Liver (tissue), 9 donors: ENCODE measurements around the gene FBN3. TPM values are rescaled to one million over a fixed set of nuclear protein-coding genes. Genes with fewer than 3 reads are reported as not detected.

ENCODE experiments used
- DNase-seq: peaks from one replicate; pipeline ENCODE4 v3.0.0-alpha.2; 2017; ENCODE audit warnings: low spot score
- H3K27ac ChIP-seq, 2 donors: one replicate each; pipeline ENCODE4 v1.7.0; 2013; ENCODE audit warnings: inconsistent platforms in 2 of 2, low read length in 2 of 2, control low read depth in 1 of 2, low read depth in 1 of 2, mild to moderate bottlenecking in 1 of 2
- H3K27me3 ChIP-seq, 4 donors: one replicate each; pipeline versions ENCODE4 v1.6.1 to v1.7.0; 2013; ENCODE audit warnings: low read length in 3 of 4, inconsistent platforms in 1 of 4, mild to moderate bottlenecking in 1 of 4, moderate library complexity in 1 of 4; ENCODE audit not compliant: control insufficient read depth in 4 of 4, insufficient read depth in 4 of 4
- H3K36me3 ChIP-seq, 4 donors: one replicate each; pipeline versions ENCODE4 v1.6.1 to v1.7.0; 2013; ENCODE audit warnings: low read length in 3 of 4, mild to moderate bottlenecking in 3 of 4, low read depth in 1 of 4, moderate library complexity in 1 of 4; ENCODE audit not compliant: control insufficient read depth in 4 of 4, insufficient read depth in 3 of 4
- H3K4me1 ChIP-seq, 4 donors: one replicate each; pipeline versions ENCODE4 v1.6.1 to v1.7.0; 2013; ENCODE audit warnings: low read length in 3 of 4, mild to moderate bottlenecking in 3 of 4, moderate library complexity in 1 of 4; ENCODE audit not compliant: control insufficient read depth in 4 of 4, insufficient read depth in 4 of 4
- H3K4me3 ChIP-seq, 3 donors: one replicate each; pipeline versions ENCODE4 v1.6.1 to v1.7.0; 2013; ENCODE audit warnings: low read length in 3 of 3, control low read depth in 1 of 3, low read depth in 1 of 3, mild to moderate bottlenecking in 1 of 3
- H3K9ac ChIP-seq, 2 donors: one replicate each; pipeline ENCODE4 v1.7.0; 2013; ENCODE audit warnings: low read length in 2 of 2, mild to moderate bottlenecking in 2 of 2, moderate library complexity in 2 of 2, control low read depth in 1 of 2, low read depth in 1 of 2
- H3K9me3 ChIP-seq, 4 donors: one replicate each; pipeline versions ENCODE4 v1.6.1 to v1.7.0; 2013; ENCODE audit warnings: low read length in 3 of 4; ENCODE audit not compliant: control insufficient read depth in 4 of 4
- CTCF ChIP-seq: fragments of 150-350 bp; IDR thresholded peaks from 2 replicates; pipeline ENCODE4 v1.5.1; 2017; ENCODE audit warnings: improper control_type of control experiment, low read depth, low read length; ENCODE audit not compliant: missing input control
- FOXA2 ChIP-seq: IDR thresholded peaks from 2 replicates; pipeline ENCODE4 v1.6.1; 2016; ENCODE audit warnings: antibody characterized with exemption
- HNF4A ChIP-seq, 2 donors: conservative IDR thresholded peaks; 2 replicates each; pipeline ENCODE4 v1.6.1; 2016; ENCODE audit warnings: antibody characterized with exemption in 2 of 2, mild to moderate bottlenecking in 2 of 2
- HNF4G ChIP-seq: IDR thresholded peaks from 2 replicates; pipeline ENCODE4 v1.6.1; 2016; ENCODE audit warnings: antibody characterized with exemption
- RAD21 ChIP-seq, 2 donors: IDR thresholded peaks; 2 replicates each; pipeline ENCODE4 v1.6.1; 2016; ENCODE audit warnings: antibody characterized with exemption in 2 of 2, mild to moderate bottlenecking in 2 of 2
- RXRA ChIP-seq, 2 donors: IDR thresholded peaks; 2 replicates each; pipeline ENCODE4 v1.6.1; 2017 to 2018; ENCODE audit warnings: antibody characterized with exemption in 2 of 2, mild to moderate bottlenecking in 1 of 2
- YY1 ChIP-seq: IDR thresholded peaks from 2 replicates; pipeline ENCODE4 v1.6.1; 2016; ENCODE audit warnings: antibody characterized with exemption, mild to moderate bottlenecking
- WGBS: extraction: QIAGEN DNeasy Blood & Tissue Kit; methylation state at CpG from one replicate; pipeline ENCODE4 v1.1.7; 2013; 5-methylcytosine and 5-hydroxymethylcytosine counted together
- polyA plus RNA-seq, 2 donors: library from polyadenylated mRNA; stranded (reverse) in 1 of 2; unstranded in 1 of 2; fragments of 200-250 nt in 1 of 2; fragments of >200 nt in 1 of 2; fragmentation: Nextera tagmentation in 1 of 2; extraction: Ambion mirVana in 1 of 2; gene quantifications; one replicate each; pipeline versions ENCODE4 v1.2.1 to v1.2.3, GENCODE V29; 2013 to 2015
- total RNA-seq, 2 donors: library from RNA; depleted of rRNA; stranded (reverse); fragments of >200 nt; gene quantifications; one replicate each; pipeline ENCODE4 v1.2.3, GENCODE V29; 2014
- donor health status: healthy.
- donor health status: healthy.
- donor health status: healthy.
- donor health status: healthy.
- donor health status: healthy.

Gene FBN3
- total and polyA plus RNA-seq, 4 donors, result under 0.01 to 0.61 (median 0.08) TPM; not detected in 1

GRCh38 chr19:8020681-8021080 lies 128.7 kb downstream of the FBN3 start:
- H3K27me3 ChIP-seq, result no peaks in the 10 kb centered on the region
- TF ChIP-seq YY1 (no peak), HNF4G (no peak), HNF4A (conservative IDR thresholded peaks at IDR 0.05) (no peak), FOXA2 (no peak)
- peaks cover 0 to 21% (median 9%) of the 10 kb centered on the region in 4 donors for H3K4me1 ChIP-seq
- H3K36me3 ChIP-seq, result no peaks in the 10 kb centered on the region
- no peak overlapping the region for H3K9ac ChIP-seq
- no peaks in the 10 kb centered on the region for H3K9me3 ChIP-seq
- H3K4me3 ChIP-seq, result no peak overlapping the region
- no peak for DNase-seq
- H3K27ac ChIP-seq, result no peak overlapping the region
- 92% methylated on average over 9 of the region's 9 CpGs for WGBS

GRCh38 chr19:8017808-8018207 lies 131.6 kb downstream of the FBN3 start:
- TF ChIP-seq RXRA (IDR thresholded peaks at IDR 0.05) (no peak), CTCF (peak; percentile 20), RAD21 (IDR thresholded peaks at IDR 0.05) (peak in 1 of 2 donors; percentile 52)
- Histone ChIP-seq H3K4me3 (no peak overlapping the region), H3K4me1 (peaks cover 0 to 16% (median 4%) of the 10 kb centered on the region in 4 donors), H3K27me3 (no peaks in the 10 kb centered on the region), H3K36me3 (no peaks in the 10 kb centered on the region), H3K27ac (no peak overlapping the region), H3K9ac (no peak overlapping the region), H3K9me3 (no peaks in the 10 kb centered on the region)
- DNase-seq, result peak; percentile 61
- WGBS, result 83% methylated on average over 14 of the region's 14 CpGs

Other genes with a start within 250 kb of the FBN3 start
- gene MAP2K7, start 245.7 kb downstream of the FBN3 start, total RNA-seq, result 10 to 100 TPM in 1 of 2 donors, 1 to 10 TPM in 1; 9.4 to 11.7 TPM
- gene MAP2K7, start 245.7 kb downstream of the FBN3 start, polyA plus RNA-seq, result 1 to 10 TPM; 3.0 to 9.7 TPM
- gene TGFBR3L, start 234.8 kb downstream of the FBN3 start, total RNA-seq, result 1 to 10 TPM in 1 of 2 donors, not detected in 1; 2.5 TPM
- gene TGFBR3L, start 234.8 kb downstream of the FBN3 start, polyA plus RNA-seq, result under 1 TPM; 0.32 to 0.36 TPM
- gene SNAPC2, start 229.3 kb downstream of the FBN3 start, total RNA-seq, result 1 to 10 TPM; 2.8 to 3.5 TPM
- gene SNAPC2, start 229.3 kb downstream of the FBN3 start, polyA plus RNA-seq, result 1 to 10 TPM; 3.0 to 7.1 TPM
- gene CTXN1, start 223.5 kb downstream of the FBN3 start, total RNA-seq, result under 1 TPM; 0.08 to 0.14 TPM
- gene CTXN1, start 223.5 kb downstream of the FBN3 start, polyA plus RNA-seq, result under 1 TPM in 1 of 2 donors, not detected in 1; 0.07 TPM
- 10 to 100 TPM; 21.1 to 35.8 TPM for gene TIMM44, start 205.9 kb downstream of the FBN3 start, total RNA-seq
- 10 to 100 TPM; 17.7 to 32.2 TPM for gene TIMM44, start 205.9 kb downstream of the FBN3 start, polyA plus RNA-seq
- 10 to 100 TPM; 21.2 to 33.7 TPM for gene ELAVL1, start 144.0 kb downstream of the FBN3 start, total RNA-seq
- gene ELAVL1, start 144.0 kb downstream of the FBN3 start, polyA plus RNA-seq, result 10 to 100 TPM; 14.4 to 17.0 TPM
- not detected for gene CCL25, start 96.8 kb downstream of the FBN3 start, total RNA-seq
- not detected for gene CCL25, start 96.8 kb downstream of the FBN3 start, polyA plus RNA-seq
- 10 to 100 TPM; 55.6 to 65.1 TPM for gene CERS4, start 59.8 kb upstream of the FBN3 start, total RNA-seq
- gene CERS4, start 59.8 kb upstream of the FBN3 start, polyA plus RNA-seq, result 10 to 100 TPM; 42.7 to 57.2 TPM
- 10 to 100 TPM in 1 of 2 donors, 1 to 10 TPM in 1; 6.7 to 10.9 TPM for gene CD320, start 158.8 kb upstream of the FBN3 start, total RNA-seq
- 10 to 100 TPM; 14.3 to 18.0 TPM for gene CD320, start 158.8 kb upstream of the FBN3 start, polyA plus RNA-seq
- gene NDUFA7, start 171.8 kb upstream of the FBN3 start, total RNA-seq, result 10 to 100 TPM; 19.6 to 26.1 TPM
- 100 to 1,000 TPM in 1 of 2 donors, 10 to 100 TPM in 1; 85.2 to 101 TPM for gene NDUFA7, start 171.8 kb upstream of the FBN3 start, polyA plus RNA-seq
- 100 to 1,000 TPM in 1 of 2 donors, 10 to 100 TPM in 1; 74.7 to 205 TPM for gene RPS28, start 171.9 kb upstream of the FBN3 start, total RNA-seq
- gene RPS28, start 171.9 kb upstream of the FBN3 start, polyA plus RNA-seq, result 100 to 1,000 TPM; 324 to 467 TPM
- gene KANK3, start 193.7 kb upstream of the FBN3 start, total RNA-seq, result 1 to 10 TPM; 3.3 to 4.5 TPM
- gene KANK3, start 193.7 kb upstream of the FBN3 start, polyA plus RNA-seq, result 1 to 10 TPM in 1 of 2 donors, under 1 TPM in 1; 0.44 to 3.6 TPM
- gene ANGPTL4, start 214.6 kb upstream of the FBN3 start, total RNA-seq, result 100 to 1,000 TPM in 1 of 2 donors, under 1 TPM in 1; 0.65 to 144 TPM
- 100 to 1,000 TPM in 1 of 2 donors, 10 to 100 TPM in 1; 25.2 to 118 TPM for gene ANGPTL4, start 214.6 kb upstream of the FBN3 start, polyA plus RNA-seq
- 10 to 100 TPM; 31.9 to 91.2 TPM for gene RAB11B, start 240.8 kb upstream of the FBN3 start, total RNA-seq
- 10 to 100 TPM; 27.3 to 58.1 TPM for gene RAB11B, start 240.8 kb upstream of the FBN3 start, polyA plus RNA-seq